ENCODE data around the gene ACVR1.
"Not testable (repeated sequence)": the region's sequence is repeated elsewhere in the genome, so short reads cannot be mapped to it uniquely, and the experiment has no call there.

ACVR1 gene

GRCh38 chr2:157747695-157748370, 128.3 kb downstream of the ACVR1 start:
- DNase-seq, result no peak

- no peak for DNase-seq
Measured at GRCh38 chr2:157747280-157747679, 128.8 kb downstream of the ACVR1 start.

GRCh38 chr2:157746234-157746950, 129.7 kb downstream of the ACVR1 start:
- no peak for DNase-seq

- no peak for DNase-seq
Measured at GRCh38 chr2:157744571-157745076, 131.5 kb downstream of the ACVR1 start.

GRCh38 chr2:157743051-157743450, 133.1 kb downstream of the ACVR1 start:
- DNase-seq, result no peak

GRCh38 chr2:157741819-157742484, 134.2 kb downstream of the ACVR1 start:
- DNase-seq, result no peak

- no peak for DNase-seq
Measured at GRCh38 chr2:157737656-157738055, 138.5 kb downstream of the ACVR1 start.

- no peak for DNase-seq
Measured at GRCh38 chr2:157735532-157735931, 140.6 kb downstream of the ACVR1 start.

GRCh38 chr2:157733263-157733662, 142.9 kb downstream of the ACVR1 start:
- no peak for DNase-seq

- no peak for DNase-seq
Measured at GRCh38 chr2:157732596-157732995, 143.5 kb downstream of the ACVR1 start.

GRCh38 chr2:157727693-157728092, 148.4 kb downstream of the ACVR1 start:
- no peak for DNase-seq

- DNase-seq, result no peak
Measured at GRCh38 chr2:157726946-157727345, 149.2 kb downstream of the ACVR1 start.

GRCh38 chr2:157725846-157726245, 150.3 kb downstream of the ACVR1 start:
- DNase-seq, result no peak

GRCh38 chr2:157722580-157723234, 153.4 kb downstream of the ACVR1 start:
- no peak for DNase-seq

GRCh38 chr2:157720504-157720903, 155.6 kb downstream of the ACVR1 start:
- no peak for DNase-seq

GRCh38 chr2:157704653-157705052, 171.5 kb downstream of the ACVR1 start:
- not testable (repeated sequence) for DNase-seq

- not testable (repeated sequence) for DNase-seq
Measured at GRCh38 chr2:157704148-157704547, 172.0 kb downstream of the ACVR1 start.

- no peak for DNase-seq
Measured at GRCh38 chr2:157699806-157700205, 176.3 kb downstream of the ACVR1 start.

- no peak for DNase-seq
Measured at GRCh38 chr2:157699009-157699408, 177.1 kb downstream of the ACVR1 start.

GRCh38 chr2:157698430-157698829, 177.7 kb downstream of the ACVR1 start:
- DNase-seq, result no peak

- no peak for DNase-seq
Measured at GRCh38 chr2:157696036-157696435, 180.1 kb downstream of the ACVR1 start.

- DNase-seq, result peak; percentile 8
Measured at GRCh38 chr2:157692768-157693167, 183.4 kb downstream of the ACVR1 start.

- no peak for DNase-seq
Measured at GRCh38 chr2:157691695-157692094, 184.4 kb downstream of the ACVR1 start.
